HepG2 (cell line): Measurements from ENCODE around the gene RNF40. TPM values are rescaled to one million over a fixed set of nuclear protein-coding genes. Genes with fewer than 3 reads are reported as not detected.

Experiments used
- EED ChIP-seq: sonication (generic); formaldehyde crosslinking; IDR thresholded peaks from 2 replicates; pipeline ENCODE4 v1.5.0; 2020; ENCODE audit warnings: mild to moderate bottlenecking, missing genetic modification reagents
- ERF ChIP-seq: IDR thresholded peaks from 2 replicates; pipeline ENCODE4 v1.6.1; 2018; ENCODE audit warnings: missing biosample characterization, missing genetic modification reagents
- HOXA9 ChIP-seq: sonication (generic); formaldehyde crosslinking; IDR thresholded peaks from 2 replicates; pipeline ENCODE4 v1.8.1; 2022; ENCODE audit warnings: missing genetic modification reagents, mild to moderate bottlenecking, moderate library complexity, borderline replicate concordance
- ISL2 ChIP-seq: sonication (generic); formaldehyde crosslinking; IDR thresholded peaks from 2 replicates; pipeline ENCODE4 v1.5.0; 2020; ENCODE audit warnings: missing genetic modification reagents
- KDM5A ChIP-seq: fragments of 200-600 bp; sonication (generic); IDR thresholded peaks from 2 replicates; pipeline ENCODE4 v1.7.0; 2018; ENCODE audit warnings: antibody characterized with exemption, mild to moderate bottlenecking, low read length, borderline replicate concordance
- KLF13 ChIP-seq: sonication (generic); formaldehyde crosslinking; IDR thresholded peaks from 2 replicates; pipeline ENCODE4 v1.4.0; 2020; ENCODE audit warnings: mild to moderate bottlenecking, missing genetic modification reagents
- NFKB2 ChIP-seq: sonication (generic); formaldehyde crosslinking; IDR thresholded peaks from 2 replicates; pipeline ENCODE4 v1.4.0; 2020; ENCODE audit warnings: missing genetic modification reagents, borderline replicate concordance
- RBAK ChIP-seq: sonication (generic); formaldehyde crosslinking; IDR thresholded peaks from 2 replicates; pipeline ENCODE4 v1.5.1; 2020; ENCODE audit warnings: mild to moderate bottlenecking, missing genetic modification reagents
- SRSF4 ChIP-seq: fragments of 200-400 bp; formaldehyde crosslinking; IDR thresholded peaks from one replicate; pipeline ENCODE4 v1.6.1; 2018; ENCODE audit warnings: mild to moderate bottlenecking, low read depth, low read length, moderate library complexity; ENCODE audit not compliant: poor library complexity, severe bottlenecking
- SYNCRIP ChIP-seq: fragments of 200-400 bp; formaldehyde crosslinking; IDR thresholded peaks from 2 replicates; pipeline ENCODE4 v1.6.1; 2018; ENCODE audit warnings: mild to moderate bottlenecking, low read depth, low read length; ENCODE audit not compliant: insufficient read depth
- TBP ChIP-seq: sonication (generic); formaldehyde crosslinking; IDR thresholded peaks from 2 replicates; pipeline ENCODE4 v1.5.0; 2020; ENCODE audit warnings: missing genetic modification reagents
- THAP7 ChIP-seq: sonication (generic); formaldehyde crosslinking; IDR thresholded peaks from 2 replicates; pipeline ENCODE4 v1.8.1; 2023; ENCODE audit warnings: mild to moderate bottlenecking, missing genetic modification reagents
- TOE1 ChIP-seq: sonication (generic); formaldehyde crosslinking; IDR thresholded peaks from 2 replicates; pipeline ENCODE4 v1.4.0; 2020; ENCODE audit warnings: mild to moderate bottlenecking, missing genetic modification reagents
- WIZ ChIP-seq: sonication (generic); formaldehyde crosslinking; IDR thresholded peaks from 2 replicates; pipeline ENCODE4 v1.5.1; 2020; ENCODE audit warnings: mild to moderate bottlenecking, missing genetic modification reagents
- ZNF234 ChIP-seq: sonication (generic); formaldehyde crosslinking; conservative IDR thresholded peaks from 2 replicates; pipeline ENCODE4 v1.5.1; 2020; ENCODE audit warnings: mild to moderate bottlenecking, missing genetic modification reagents
- ZNF30 ChIP-seq: sonication (generic); formaldehyde crosslinking; IDR thresholded peaks from 2 replicates; pipeline ENCODE4 v1.5.0; 2020; ENCODE audit warnings: mild to moderate bottlenecking, missing genetic modification reagents
- ZNF317 ChIP-seq: sonication (generic); formaldehyde crosslinking; IDR thresholded peaks from 2 replicates; pipeline ENCODE4 v1.5.0; 2020; ENCODE audit warnings: mild to moderate bottlenecking, missing genetic modification reagents
- ZNF484 ChIP-seq: sonication (generic); formaldehyde crosslinking; IDR thresholded peaks from 2 replicates; pipeline ENCODE4 v1.5.1; 2020; ENCODE audit warnings: mild to moderate bottlenecking, low read depth, missing genetic modification reagents, borderline replicate concordance
- ZNF629 ChIP-seq: sonication (generic); formaldehyde crosslinking; conservative IDR thresholded peaks from 2 replicates; pipeline ENCODE4 v1.5.0; 2020; ENCODE audit warnings: missing genetic modification reagents
- polyA plus RNA-seq, 8 experiments: library from polyadenylated mRNA; depleted of rRNA in 3 of 8; stranded (reverse) in 7 of 8; unstranded in 1 of 8; fragments of >200 nt; fragmentation: Illumina TruSeq in 4 of 8; extraction: Trizol in 4 of 8; gene quantifications; 2 replicates each; pipeline versions ENCODE4 v1.2.1 to v1.2.3, GENCODE V29; 2011 to 2016; ENCODE audit warnings: low read depth in 4 of 8, missing spikeins in 1 of 8, mixed read lengths in 1 of 8; ENCODE audit not compliant: insufficient read depth in 1 of 8
- total RNA-seq, 5 experiments: library from RNA; depleted of rRNA; stranded (reverse); fragments of >200 nt; fragmentation: Illumina TruSeq; extraction: Trizol; gene quantifications; 2 replicates each; pipeline ENCODE4 v1.2.3, GENCODE V29; 2016; ENCODE audit warnings: low read depth in 1 of 5
- TF ChIP-seq, protein P1 (sequence below): sonication (generic); formaldehyde crosslinking; IDR thresholded peaks from 2 replicates; pipeline ENCODE4 v1.5.0; 2020; ENCODE audit warnings: missing genetic modification reagents, mild to moderate bottlenecking, borderline replicate concordance
- TF ChIP-seq, protein P2 (sequence below): sonication (generic); formaldehyde crosslinking; IDR thresholded peaks from 2 replicates; pipeline ENCODE4 v1.5.1; 2020; ENCODE audit warnings: missing genetic modification reagents, mild to moderate bottlenecking, borderline replicate concordance
- TF ChIP-seq, protein P3 (sequence below): sonication (generic); formaldehyde crosslinking; IDR thresholded peaks from 2 replicates; pipeline ENCODE4 v1.4.0; 2020; ENCODE audit warnings: missing genetic modification reagents, borderline replicate concordance

Gene RNF40
- total and polyA plus RNA-seq, 2 of the 13 experiments (the other 11 are each of a cell fraction or from before 2014, with no cell fraction given): 84.0 to 85.6 TPM

DNA sequence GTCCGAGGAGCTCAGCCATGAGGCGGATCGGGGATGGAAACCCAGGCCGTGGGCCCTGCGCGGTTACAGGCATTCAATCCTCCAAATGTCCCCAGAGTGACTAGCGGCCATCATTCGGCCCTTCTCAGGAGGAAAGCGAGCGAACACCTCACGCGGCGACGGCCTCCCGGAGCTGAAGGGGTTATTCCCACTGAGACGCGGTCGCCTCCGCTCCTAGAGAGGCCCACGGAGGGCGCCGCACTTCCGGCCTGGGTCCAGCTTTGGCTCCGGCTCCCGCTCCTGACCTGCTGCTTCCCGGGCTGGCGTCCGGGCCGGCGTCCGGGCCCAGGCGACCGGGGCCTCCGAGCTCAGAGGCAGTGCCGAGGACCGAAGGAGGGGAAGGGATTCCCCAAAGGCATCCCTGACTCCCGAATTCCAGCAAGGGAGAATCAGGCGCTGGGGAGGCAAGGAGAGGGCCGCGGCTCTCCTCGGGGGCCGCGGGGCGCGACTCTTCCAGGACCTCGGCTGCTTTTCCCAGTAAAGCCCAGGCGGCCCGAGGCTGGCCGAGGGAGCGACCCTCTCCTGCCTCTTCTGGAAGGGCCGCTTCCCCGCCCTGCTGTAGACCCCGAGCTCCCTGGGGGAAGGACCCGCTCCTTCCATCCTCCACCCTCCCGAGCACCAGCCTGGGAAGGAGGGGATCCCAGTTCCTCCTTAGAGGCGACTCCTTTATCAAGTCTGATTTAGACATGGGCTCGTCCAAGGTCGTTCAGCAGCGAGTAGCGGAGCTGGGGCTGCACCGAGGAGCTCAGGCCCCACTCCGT, 43.4 kb downstream of the RNF40 start (continued):
- TF ChIP-seq THAP7 (peak; percentile 95), HOXA9 (CRISPR knock-in tag) (0 out of 2 replicates have a peak, but pooled peaks have one; percentile 16), SRSF4 (no peak), ZNF484 (CRISPR knock-in tag) (no peak; the same call in 1 of the 2 replicates), NFKB2 (CRISPR knock-in tag) (peak; percentile 98; the same call in 1 of the 2 replicates), ZNF317 (CRISPR knock-in tag) (peak; percentile 83), EED (CRISPR knock-in tag) (peak; percentile 90), ISL2 (CRISPR knock-in tag) (peak; percentile 88), SYNCRIP (no peak), ZNF30 (peak; percentile 96; the same call in 1 of the 2 replicates), TOE1 (CRISPR knock-in tag) (peak; percentile 44; the same call in 1 of the 2 replicates), ERF (CRISPR knock-in tag) (peak; percentile 99), KLF13 (CRISPR knock-in tag) (0 out of 2 replicates have a peak, but pooled peaks have one; percentile 57), KDM5A (no peak; the same call in 1 of the 2 replicates), ZNF234 (CRISPR knock-in tag) (0 out of 2 replicates have a peak, but pooled peaks have one; percentile 80), WIZ (CRISPR knock-in tag) (peak; percentile 84), TBP (no peak), ZNF629 (CRISPR knock-in tag) (peak; percentile 55), RBAK (CRISPR knock-in tag) (no peak)
- TF ChIP-seq, protein P1, sequence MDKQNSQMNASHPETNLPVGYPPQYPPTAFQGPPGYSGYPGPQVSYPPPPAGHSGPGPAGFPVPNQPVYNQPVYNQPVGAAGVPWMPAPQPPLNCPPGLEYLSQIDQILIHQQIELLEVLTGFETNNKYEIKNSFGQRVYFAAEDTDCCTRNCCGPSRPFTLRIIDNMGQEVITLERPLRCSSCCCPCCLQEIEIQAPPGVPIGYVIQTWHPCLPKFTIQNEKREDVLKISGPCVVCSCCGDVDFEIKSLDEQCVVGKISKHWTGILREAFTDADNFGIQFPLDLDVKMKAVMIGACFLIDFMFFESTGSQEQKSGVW: peak; percentile 88; the same call in 1 of the 2 replicates
- TF ChIP-seq, protein P2, sequence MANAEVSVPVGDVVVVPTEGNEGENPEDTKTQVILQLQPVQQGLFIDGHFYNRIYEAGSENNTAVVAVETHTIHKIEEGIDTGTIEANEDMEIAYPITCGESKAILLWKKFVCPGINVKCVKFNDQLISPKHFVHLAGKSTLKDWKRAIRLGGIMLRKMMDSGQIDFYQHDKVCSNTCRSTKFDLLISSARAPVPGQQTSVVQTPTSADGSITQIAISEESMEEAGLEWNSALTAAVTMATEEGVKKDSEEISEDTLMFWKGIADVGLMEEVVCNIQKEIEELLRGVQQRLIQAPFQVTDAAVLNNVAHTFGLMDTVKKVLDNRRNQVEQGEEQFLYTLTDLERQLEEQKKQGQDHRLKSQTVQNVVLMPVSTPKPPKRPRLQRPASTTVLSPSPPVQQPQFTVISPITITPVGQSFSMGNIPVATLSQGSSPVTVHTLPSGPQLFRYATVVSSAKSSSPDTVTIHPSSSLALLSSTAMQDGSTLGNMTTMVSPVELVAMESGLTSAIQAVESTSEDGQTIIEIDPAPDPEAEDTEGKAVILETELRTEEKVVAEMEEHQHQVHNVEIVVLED: peak; percentile 81; the same call in 1 of the 2 replicates
- TF ChIP-seq, protein P3, sequence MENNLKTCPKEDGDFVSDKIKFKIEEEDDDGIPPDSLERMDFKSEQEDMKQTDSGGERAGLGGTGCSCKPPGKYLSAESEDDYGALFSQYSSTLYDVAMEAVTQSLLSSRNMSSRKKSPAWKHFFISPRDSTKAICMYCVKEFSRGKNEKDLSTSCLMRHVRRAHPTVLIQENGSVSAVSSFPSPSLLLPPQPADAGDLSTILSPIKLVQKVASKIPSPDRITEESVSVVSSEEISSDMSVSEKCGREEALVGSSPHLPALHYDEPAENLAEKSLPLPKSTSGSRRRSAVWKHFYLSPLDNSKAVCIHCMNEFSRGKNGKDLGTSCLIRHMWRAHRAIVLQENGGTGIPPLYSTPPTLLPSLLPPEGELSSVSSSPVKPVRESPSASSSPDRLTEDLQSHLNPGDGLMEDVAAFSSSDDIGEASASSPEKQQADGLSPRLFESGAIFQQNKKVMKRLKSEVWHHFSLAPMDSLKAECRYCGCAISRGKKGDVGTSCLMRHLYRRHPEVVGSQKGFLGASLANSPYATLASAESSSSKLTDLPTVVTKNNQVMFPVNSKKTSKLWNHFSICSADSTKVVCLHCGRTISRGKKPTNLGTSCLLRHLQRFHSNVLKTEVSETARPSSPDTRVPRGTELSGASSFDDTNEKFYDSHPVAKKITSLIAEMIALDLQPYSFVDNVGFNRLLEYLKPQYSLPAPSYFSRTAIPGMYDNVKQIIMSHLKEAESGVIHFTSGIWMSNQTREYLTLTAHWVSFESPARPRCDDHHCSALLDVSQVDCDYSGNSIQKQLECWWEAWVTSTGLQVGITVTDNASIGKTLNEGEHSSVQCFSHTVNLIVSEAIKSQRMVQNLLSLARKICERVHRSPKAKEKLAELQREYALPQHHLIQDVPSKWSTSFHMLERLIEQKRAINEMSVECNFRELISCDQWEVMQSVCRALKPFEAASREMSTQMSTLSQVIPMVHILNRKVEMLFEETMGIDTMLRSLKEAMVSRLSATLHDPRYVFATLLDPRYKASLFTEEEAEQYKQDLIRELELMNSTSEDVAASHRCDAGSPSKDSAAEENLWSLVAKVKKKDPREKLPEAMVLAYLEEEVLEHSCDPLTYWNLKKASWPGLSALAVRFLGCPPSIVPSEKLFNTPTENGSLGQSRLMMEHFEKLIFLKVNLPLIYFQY (CRISPR knock-in tag): peak; percentile 99
